D721Med (cell line): ENCODE data around the gene YJU2.
"Not testable (repeated sequence)": the region's sequence is repeated elsewhere in the genome, so short reads cannot be mapped to it uniquely, and the experiment has no call there.

Source experiments
- DNase-seq: peaks from one replicate; pipeline ENCODE4 v3.0.0; 2011; ENCODE audit warnings: low spot score; ENCODE audit not compliant: insufficient read length
- FAIRE-seq: peaks from 2 replicates; lab custom pipeline; 2011; peaks lifted over from hg19 to GRCh38; lab: Jason Lieb, UNC
- CTCF ChIP-seq: IDR thresholded peaks from 2 replicates; pipeline ENCODE4 v1.5.1; 2012; ENCODE audit warnings: mild to moderate bottlenecking, control low read depth; ENCODE audit not compliant: insufficient read depth; ENCODE audit errors: missing control alignments

Gene YJU2

GRCh38 chr19:4238831-4239230 lies 8.0 kb upstream of the YJU2 start:
- no peak for FAIRE-seq
- DNase-seq, result peak; percentile 8
- no peak for TF ChIP-seq CTCF

GRCh38 chr19:4241824-4242430 lies 5.0 kb upstream of the YJU2 start:
- TF ChIP-seq CTCF, result no peak
- DNase-seq (no peak), FAIRE-seq (no peak)

GRCh38 chr19:4245938-4246337 lies 942 bp upstream of the YJU2 start:
- not testable (repeated sequence) for FAIRE-seq, DNase-seq

- peak; percentile 3 for DNase-seq
- no peak for TF ChIP-seq CTCF
- FAIRE-seq, result no peak
These were observed 9.7 kb downstream of the YJU2 start for GRCh38 chr19:4256563-4256962.

- no peak for TF ChIP-seq CTCF
- FAIRE-seq (no peak), DNase-seq (no peak)
These were observed 10.1 kb downstream of the YJU2 start for GRCh38 chr19:4257025-4257424.

- no peak for TF ChIP-seq CTCF
- DNase-seq (peak; percentile 4), FAIRE-seq (no peak)
These were observed 11.3 kb downstream of the YJU2 start for GRCh38 chr19:4258181-4258580.

- no peak for FAIRE-seq
- TF ChIP-seq CTCF, result no peak
- DNase-seq, result no peak
These were observed 13.8 kb downstream of the YJU2 start for GRCh38 chr19:4260613-4261191.

GRCh38 chr19:4264812-4265211 lies 17.9 kb downstream of the YJU2 start:
- no peak for TF ChIP-seq CTCF
- no peak for FAIRE-seq
- DNase-seq, result peak; percentile 5
